HepG2 (cell line): ENCODE measurements around the gene FCER1G. TPM values are rescaled to one million over a fixed set of nuclear protein-coding genes. Genes with fewer than 3 reads are reported as not detected.

ENCODE experiments used
- ATF5 ChIP-seq: sonication (generic); formaldehyde crosslinking; IDR thresholded peaks from 2 replicates; pipeline ENCODE4 v1.4.0; 2020; ENCODE audit warnings: mild to moderate bottlenecking, low read depth, missing genetic modification reagents
- ATRX ChIP-seq: sonication (generic); formaldehyde crosslinking; IDR thresholded peaks from 2 replicates; pipeline ENCODE4 v1.4.0; 2020; ENCODE audit warnings: missing genetic modification reagents, borderline replicate concordance
- CREBL2 ChIP-seq: sonication (generic); formaldehyde crosslinking; IDR thresholded peaks from 2 replicates; pipeline ENCODE4 v1.8.1; 2023; ENCODE audit warnings: missing genetic modification reagents, mild to moderate bottlenecking, borderline replicate concordance
- E2F1 ChIP-seq: sonication (generic); formaldehyde crosslinking; IDR thresholded peaks from 2 replicates; pipeline ENCODE4 v1.5.0; 2020; ENCODE audit warnings: missing genetic modification reagents
- FIP1L1 ChIP-seq: fragments of 200-400 bp; formaldehyde crosslinking; IDR thresholded peaks from 2 replicates; pipeline ENCODE4 v1.6.1; 2018; ENCODE audit warnings: low read depth, mild to moderate bottlenecking, low read length, moderate library complexity, borderline replicate concordance; ENCODE audit not compliant: insufficient read depth
- HIVEP1 ChIP-seq: sonication (generic); formaldehyde crosslinking; IDR thresholded peaks from 2 replicates; pipeline ENCODE4 v1.4.0; 2020; ENCODE audit warnings: mild to moderate bottlenecking, missing genetic modification reagents
- HNRNPH1 ChIP-seq: fragments of 200-400 bp; formaldehyde crosslinking; optimal IDR thresholded peaks from 2 replicates; pipeline ENCODE3; 2017; ENCODE audit warnings: mild to moderate bottlenecking, low read depth, low read length
- HOXA7 ChIP-seq: sonication (generic); formaldehyde crosslinking; IDR thresholded peaks from 2 replicates; pipeline ENCODE4 v1.8.1; 2022; ENCODE audit warnings: mild to moderate bottlenecking, missing genetic modification reagents, moderate library complexity
- MIXL1 ChIP-seq: IDR thresholded peaks from 2 replicates; pipeline ENCODE4 v1.6.1; 2016
- PHF20 ChIP-seq: sonication (generic); formaldehyde crosslinking; IDR thresholded peaks from 2 replicates; pipeline ENCODE4 v1.5.0; 2020; ENCODE audit warnings: mild to moderate bottlenecking, missing genetic modification reagents
- SP1 ChIP-seq, 2 experiments: fragments of 450-650 bp in 1 of 2; sonication (generic) in 1 of 2; formaldehyde crosslinking in 1 of 2; IDR thresholded peaks; 2 replicates each; pipeline versions ENCODE4 v1.4.0 to v1.6.1; 2016 to 2020; ENCODE audit warnings: missing genetic modification reagents in 1 of 2
- TBX2 ChIP-seq: sonication (generic); formaldehyde crosslinking; IDR thresholded peaks from 2 replicates; pipeline ENCODE4 v1.5.0; 2020; ENCODE audit warnings: missing genetic modification reagents, mild to moderate bottlenecking, borderline replicate concordance
- ZNF609 ChIP-seq: sonication (generic); formaldehyde crosslinking; IDR thresholded peaks from 2 replicates; pipeline ENCODE4 v1.4.0; 2020; ENCODE audit warnings: mild to moderate bottlenecking, missing genetic modification reagents, borderline replicate concordance
- ZNF710 ChIP-seq: sonication (generic); formaldehyde crosslinking; IDR thresholded peaks from 2 replicates; pipeline ENCODE4 v1.5.0; 2020; ENCODE audit warnings: mild to moderate bottlenecking, missing genetic modification reagents, borderline replicate concordance
- ZNF839 ChIP-seq: sonication (generic); formaldehyde crosslinking; IDR thresholded peaks from 2 replicates; pipeline ENCODE4 v1.4.0; 2020; ENCODE audit warnings: missing genetic modification reagents, mild to moderate bottlenecking, borderline replicate concordance
- polyA plus RNA-seq, 8 experiments: library from polyadenylated mRNA; depleted of rRNA in 3 of 8; stranded (reverse) in 7 of 8; unstranded in 1 of 8; fragments of >200 nt; fragmentation: Illumina TruSeq in 4 of 8; extraction: Trizol in 4 of 8; gene quantifications; 2 replicates each; pipeline versions ENCODE4 v1.2.1 to v1.2.3, GENCODE V29; 2011 to 2016; ENCODE audit warnings: low read depth in 4 of 8, missing spikeins in 1 of 8, mixed read lengths in 1 of 8; ENCODE audit not compliant: insufficient read depth in 1 of 8
- total RNA-seq, 5 experiments: library from RNA; depleted of rRNA; stranded (reverse); fragments of >200 nt; fragmentation: Illumina TruSeq; extraction: Trizol; gene quantifications; 2 replicates each; pipeline ENCODE4 v1.2.3, GENCODE V29; 2016; ENCODE audit warnings: low read depth in 1 of 5
- TF ChIP-seq, protein P1 (sequence below): sonication (generic); formaldehyde crosslinking; IDR thresholded peaks from 2 replicates; pipeline ENCODE4 v1.4.0; 2020; ENCODE audit warnings: missing genetic modification reagents

FCER1G gene
- total and polyA plus RNA-seq, 2 of the 13 experiments (the other 11 are each of a cell fraction or from before 2014, with no cell fraction given): 1.3 to 6.4 TPM

DNA sequence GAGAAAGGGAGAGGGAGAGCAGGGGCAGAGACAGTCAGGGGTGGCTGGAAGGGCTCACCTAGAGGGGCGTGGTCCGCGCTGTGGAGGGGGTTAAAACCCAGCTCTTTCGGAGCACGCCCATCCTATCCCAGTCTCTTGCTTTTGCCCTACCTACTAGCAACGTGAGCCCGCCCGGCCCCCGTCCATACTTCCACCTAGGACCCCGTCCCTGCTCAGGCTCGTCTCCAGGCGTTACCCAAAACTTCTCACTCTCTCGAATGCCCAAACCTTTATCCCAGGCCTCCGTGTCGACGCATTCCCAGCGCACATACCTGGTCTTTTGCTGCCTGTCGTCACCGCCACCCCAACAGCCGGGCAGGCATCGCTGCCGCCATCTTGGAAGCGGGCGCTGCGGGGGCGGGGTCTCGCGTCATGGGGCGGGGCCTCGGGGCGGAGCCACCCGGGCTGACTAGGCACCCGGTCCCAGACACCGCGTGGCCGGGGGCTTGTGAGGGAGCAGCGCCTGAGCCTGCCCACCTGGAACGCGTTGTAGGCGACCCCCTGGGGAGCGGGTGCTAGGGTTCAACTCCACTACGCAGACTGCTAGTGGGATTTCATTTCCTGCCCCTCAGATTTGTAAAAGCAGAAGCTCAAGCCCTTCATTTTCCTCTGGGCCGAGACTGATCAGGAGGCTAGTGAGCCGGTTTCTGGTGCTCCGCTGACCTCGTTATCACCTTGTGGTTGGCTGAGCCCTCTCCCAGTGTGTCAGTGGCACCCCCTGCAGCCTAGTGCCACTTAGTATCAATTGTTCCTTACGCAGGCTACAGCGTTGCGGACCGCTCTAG lies 37.8 kb upstream of the FCER1G start, which contains the start of gene B4GALT3 (continued):
- TF ChIP-seq CREBL2 (CRISPR knock-in tag) (0 out of 2 replicates have a peak, but pooled peaks have one; percentile 53), TBX2 (CRISPR knock-in tag) (peak; percentile 90), E2F1 (CRISPR knock-in tag) (0 out of 2 replicates have a peak, but pooled peaks have one; percentile 31), ATF5 (CRISPR knock-in tag) (peak; percentile 77; the same call in 1 of the 2 replicates), PHF20 (CRISPR knock-in tag) (peak; percentile 73), ZNF609 (CRISPR knock-in tag) (peak; percentile 42; the same call in 1 of the 2 replicates), ZNF839 (no peak; the same call in 1 of the 2 replicates), SP1 (IDR thresholded peaks at IDR 0.05) (no peak), SP1 (CRISPR knock-in tag; IDR thresholded peaks at IDR 0.05) (peak; percentile 97), ATRX (CRISPR knock-in tag) (no peak), HNRNPH1 (no peak), FIP1L1 (no peak), ZNF710 (CRISPR knock-in tag) (peak; percentile 91), MIXL1 (CRISPR knock-in tag) (peak; percentile 39; the same call in 1 of the 2 replicates), HIVEP1 (no peak; the same call in 1 of the 2 replicates), HOXA7 (CRISPR knock-in tag) (no peak)
- TF ChIP-seq, protein P1, sequence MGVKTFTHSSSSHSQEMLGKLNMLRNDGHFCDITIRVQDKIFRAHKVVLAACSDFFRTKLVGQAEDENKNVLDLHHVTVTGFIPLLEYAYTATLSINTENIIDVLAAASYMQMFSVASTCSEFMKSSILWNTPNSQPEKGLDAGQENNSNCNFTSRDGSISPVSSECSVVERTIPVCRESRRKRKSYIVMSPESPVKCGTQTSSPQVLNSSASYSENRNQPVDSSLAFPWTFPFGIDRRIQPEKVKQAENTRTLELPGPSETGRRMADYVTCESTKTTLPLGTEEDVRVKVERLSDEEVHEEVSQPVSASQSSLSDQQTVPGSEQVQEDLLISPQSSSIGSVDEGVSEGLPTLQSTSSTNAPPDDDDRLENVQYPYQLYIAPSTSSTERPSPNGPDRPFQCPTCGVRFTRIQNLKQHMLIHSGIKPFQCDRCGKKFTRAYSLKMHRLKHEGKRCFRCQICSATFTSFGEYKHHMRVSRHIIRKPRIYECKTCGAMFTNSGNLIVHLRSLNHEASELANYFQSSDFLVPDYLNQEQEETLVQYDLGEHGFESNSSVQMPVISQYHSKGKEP (CRISPR knock-in tag): peak; percentile 19; the same call in 1 of the 2 replicates
